IPS-15b (cell line): ENCODE results near the gene LOXL4.

Experiments
- H3K27me3 ChIP-seq: one replicate; pipeline ENCODE4 v1.6.1; 2013; ENCODE audit warnings: low read length; ENCODE audit not compliant: control insufficient read depth, insufficient read depth
- H3K36me3 ChIP-seq: one replicate; pipeline ENCODE4 v1.6.1; 2013; ENCODE audit warnings: low read length; ENCODE audit not compliant: control insufficient read depth, insufficient read depth
- H3K4me1 ChIP-seq: one replicate; pipeline ENCODE4 v1.6.1; 2013; ENCODE audit warnings: mild to moderate bottlenecking, low read length; ENCODE audit not compliant: control insufficient read depth, insufficient read depth
- H3K4me3 ChIP-seq: one replicate; pipeline ENCODE4 v1.5.1; 2013; ENCODE audit warnings: low read depth, low read length
- H3K9ac ChIP-seq: one replicate; pipeline ENCODE4 v1.6.1; 2013; ENCODE audit warnings: low read depth, mild to moderate bottlenecking, low read length
- H3K9me3 ChIP-seq: one replicate; pipeline ENCODE4 v1.6.1; 2013; ENCODE audit warnings: mild to moderate bottlenecking, low read length; ENCODE audit not compliant: control insufficient read depth, insufficient read depth

LOXL4 gene

GRCh38 chr10:98251399-98251798 is 16.6 kb downstream of the LOXL4 start:
- no peak overlapping the region for H3K4me3 ChIP-seq
- H3K9ac ChIP-seq = no peak overlapping the region
- H3K9me3 ChIP-seq = no peaks in the 10 kb centered on the region
- peaks cover 4% of the 10 kb centered on the region for H3K36me3 ChIP-seq
- no peaks in the 10 kb centered on the region for H3K27me3 ChIP-seq
- no peaks in the 10 kb centered on the region for H3K4me1 ChIP-seq

GRCh38 chr10:98249134-98249533 is 18.9 kb downstream of the LOXL4 start:
- Histone ChIP-seq H3K9ac (no peak overlapping the region), H3K27me3 (no peaks in the 10 kb centered on the region), H3K4me1 (no peaks in the 10 kb centered on the region), H3K4me3 (no peak overlapping the region), H3K9me3 (no peaks in the 10 kb centered on the region), H3K36me3 (peaks cover 11% of the 10 kb centered on the region)

DNA sequence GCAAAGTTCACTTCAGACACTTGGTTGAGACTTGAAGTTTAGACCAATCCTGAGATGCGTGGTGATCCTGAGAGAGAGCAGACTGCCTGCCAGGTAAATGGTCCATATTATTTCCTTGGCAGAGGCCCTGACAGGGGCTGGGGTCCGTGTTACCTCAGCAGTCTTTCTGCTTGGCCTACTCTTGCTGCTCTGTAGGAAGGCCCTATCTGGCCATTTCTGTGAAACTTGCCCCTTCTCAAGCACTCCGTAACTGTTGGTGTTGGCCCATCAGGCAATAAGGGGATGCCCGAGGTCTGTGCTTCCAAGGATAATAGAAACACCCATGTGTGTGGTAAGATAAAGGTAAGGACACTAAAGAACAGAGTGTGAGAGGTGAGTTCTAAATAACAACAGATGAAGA is 20.0 kb downstream of the LOXL4 start:
- Histone ChIP-seq H3K9ac (no peak overlapping the region), H3K36me3 (peaks cover 11% of the 10 kb centered on the region), H3K27me3 (no peaks in the 10 kb centered on the region), H3K4me3 (no peak overlapping the region), H3K9me3 (no peaks in the 10 kb centered on the region), H3K4me1 (no peaks in the 10 kb centered on the region)

GRCh38 chr10:98246911-98247805 is 20.8 kb downstream of the LOXL4 start:
- H3K9me3 ChIP-seq = no peaks in the 10 kb centered on the region
- H3K4me1 ChIP-seq = no peaks in the 10 kb centered on the region
- H3K4me3 ChIP-seq = no peak overlapping the region
- no peak overlapping the region for H3K9ac ChIP-seq
- peaks cover 11% of the 10 kb centered on the region for H3K36me3 ChIP-seq
- no peaks in the 10 kb centered on the region for H3K27me3 ChIP-seq

- Histone ChIP-seq H3K9me3 (no peaks in the 10 kb centered on the region), H3K36me3 (peaks cover 11% of the 10 kb centered on the region), H3K27me3 (no peaks in the 10 kb centered on the region), H3K4me3 (no peak overlapping the region), H3K9ac (no peak overlapping the region), H3K4me1 (no peaks in the 10 kb centered on the region)
These were observed 23.4 kb downstream of the LOXL4 start for GRCh38 chr10:98244586-98244985.

GRCh38 chr10:98244141-98244540 is 23.9 kb downstream of the LOXL4 start:
- Histone ChIP-seq H3K4me3 (no peak overlapping the region), H3K27me3 (no peaks in the 10 kb centered on the region), H3K4me1 (no peaks in the 10 kb centered on the region), H3K36me3 (peaks cover 11% of the 10 kb centered on the region), H3K9me3 (no peaks in the 10 kb centered on the region), H3K9ac (no peak overlapping the region)

- no peak overlapping the region for H3K9ac ChIP-seq
- H3K4me1 ChIP-seq = no peaks in the 10 kb centered on the region
- peaks cover 11% of the 10 kb centered on the region for H3K36me3 ChIP-seq
- no peaks in the 10 kb centered on the region for H3K27me3 ChIP-seq
- H3K9me3 ChIP-seq = no peaks in the 10 kb centered on the region
- no peak overlapping the region for H3K4me3 ChIP-seq
These were observed 25.2 kb downstream of the LOXL4 start for GRCh38 chr10:98242823-98243222.

DNA sequence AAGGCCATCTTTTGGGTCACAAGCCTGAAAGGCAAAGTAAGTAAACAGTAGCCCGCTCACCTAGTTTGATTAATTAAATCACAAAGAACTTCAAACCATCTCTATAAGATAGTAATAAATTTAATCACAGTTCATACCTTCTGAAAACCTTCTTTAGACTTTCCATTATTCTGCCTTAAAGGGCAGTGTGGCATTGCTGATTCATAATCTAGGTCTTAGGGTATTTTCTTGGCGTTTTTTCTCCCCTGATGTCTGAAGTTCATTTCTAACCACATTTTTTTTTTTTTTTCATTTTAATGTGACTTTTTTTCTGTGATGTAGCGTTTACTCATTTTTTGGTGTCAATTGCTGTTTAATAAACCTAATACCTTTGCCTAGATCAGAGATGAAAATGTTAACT is 27.5 kb downstream of the LOXL4 start:
- no peaks in the 10 kb centered on the region for H3K27me3 ChIP-seq
- H3K9me3 ChIP-seq = no peaks in the 10 kb centered on the region
- H3K4me3 ChIP-seq = no peak overlapping the region
- no peaks in the 10 kb centered on the region for H3K4me1 ChIP-seq
- no peak overlapping the region for H3K9ac ChIP-seq
- H3K36me3 ChIP-seq = peaks cover 8% of the 10 kb centered on the region

- no peaks in the 10 kb centered on the region for H3K36me3 ChIP-seq
- H3K27me3 ChIP-seq = no peaks in the 10 kb centered on the region
- no peaks in the 10 kb centered on the region for H3K4me1 ChIP-seq
- H3K9me3 ChIP-seq = no peaks in the 10 kb centered on the region
- no peak overlapping the region for H3K9ac ChIP-seq
- no peak overlapping the region for H3K4me3 ChIP-seq
These were observed 29.6 kb downstream of the LOXL4 start for GRCh38 chr10:98238391-98238790.

- Histone ChIP-seq H3K27me3 (no peaks in the 10 kb centered on the region), H3K9me3 (no peaks in the 10 kb centered on the region), H3K36me3 (no peaks in the 10 kb centered on the region), H3K4me1 (no peaks in the 10 kb centered on the region), H3K9ac (no peak overlapping the region), H3K4me3 (no peak overlapping the region)
These were observed 31.1 kb downstream of the LOXL4 start for GRCh38 chr10:98236862-98237261.

GRCh38 chr10:98235846-98236245 is 32.1 kb downstream of the LOXL4 start:
- no peaks in the 10 kb centered on the region for H3K27me3 ChIP-seq
- H3K36me3 ChIP-seq = no peaks in the 10 kb centered on the region
- H3K9ac ChIP-seq = no peak overlapping the region
- H3K4me1 ChIP-seq = no peaks in the 10 kb centered on the region
- H3K4me3 ChIP-seq = no peak overlapping the region
- H3K9me3 ChIP-seq = no peaks in the 10 kb centered on the region

GRCh38 chr10:98231417-98231816 is 36.6 kb downstream of the LOXL4 start:
- no peaks in the 10 kb centered on the region for H3K36me3 ChIP-seq
- H3K4me1 ChIP-seq = no peaks in the 10 kb centered on the region
- no peak overlapping the region for H3K4me3 ChIP-seq
- H3K9ac ChIP-seq = no peak overlapping the region
- H3K27me3 ChIP-seq = no peaks in the 10 kb centered on the region
- no peaks in the 10 kb centered on the region for H3K9me3 ChIP-seq
